Fibroblast of villous mesenchyme (primary cell): Measurements from ENCODE around the gene NIT1. TPM values are rescaled to one million over a fixed set of nuclear protein-coding genes. Genes with fewer than 3 reads are reported as not detected.

Source experiments
- DNase-seq: peaks from one replicate; pipeline ENCODE4 v3.0.0-alpha.2; 2010; ENCODE audit warnings: low read depth
- H3K4me3 ChIP-seq: 2 replicates; pipeline ENCODE4 v1.5.1; 2011; ENCODE audit warnings: low read depth, mild to moderate bottlenecking, low read length
- CTCF ChIP-seq: IDR thresholded peaks from 2 replicates; pipeline ENCODE4 v1.5.1; 2012; ENCODE audit warnings: low read depth, mild to moderate bottlenecking, low read length; ENCODE audit not compliant: insufficient read depth
- small RNA-seq: library from RNA; depleted of rRNA; stranded (forward); fragments of <200 nt; gene quantifications from one replicate; pipeline ENCODE3, GENCODE V24; 2012
- total RNA-seq: library from RNA; depleted of rRNA; stranded (reverse); fragments of >200 nt; gene quantifications from 2 replicates; pipeline ENCODE4 v1.2.3, GENCODE V29; 2012

The NIT1 gene
- total RNA-seq, 1 donor, result 26.8 TPM

GRCh38 chr1:161166669-161167548 lies 49.0 kb downstream of the NIT1 start:
- peak overlapping the region; percentile 87 for H3K4me3 ChIP-seq
- no peak for TF ChIP-seq CTCF
- DNase-seq, result no peak

- TF ChIP-seq CTCF, result no peak
- H3K4me3 ChIP-seq, result no peak overlapping the region
- DNase-seq, result no peak
Observed at GRCh38 chr1:161168906-161169305, 51.0 kb downstream of the NIT1 start.

Small RNA genes lying within 50 kb of the gene (small RNA-seq; reads per million reads assigned to genes)
- not detected for gene RF01225

Other genes starting within 250 kb of the NIT1 start
- not detected in 2 replicates for gene ITLN1, start 232.9 kb upstream of the NIT1 start, total RNA-seq
- gene ITLN2, start 163.3 kb upstream of the NIT1 start, total RNA-seq, result not detected in 2 replicates
- gene F11R, start 97.0 kb upstream of the NIT1 start, total RNA-seq, result 0.32 and 5.6 TPM in 2 replicates
- gene TSTD1, start 79.1 kb upstream of the NIT1 start, total RNA-seq, result 1.6 and 18.6 TPM in 2 replicates
- gene USF1, start 72.1 kb upstream of the NIT1 start, total RNA-seq, result 52.5 and 62.2 TPM in 2 replicates
- under 0.01 TPM in 1 of 2 replicates, not detected in the other for gene ARHGAP30, start 48.2 kb upstream of the NIT1 start, total RNA-seq
- gene NECTIN4, start 28.5 kb upstream of the NIT1 start, total RNA-seq, result 0.32 and 2.6 TPM in 2 replicates
- 1.9 and 2.2 TPM in 2 replicates for gene KLHDC9, start 19.7 kb upstream of the NIT1 start, total RNA-seq
- gene PFDN2, start 68 bp upstream of the NIT1 start, total RNA-seq, result 25.9 and 26.1 TPM in 2 replicates
- gene DEDD, start 14.6 kb downstream of the NIT1 start, total RNA-seq, result 22.5 and 27.6 TPM in 2 replicates
- 57.7 and 69.1 TPM in 2 replicates for gene UFC1, start 35.9 kb downstream of the NIT1 start, total RNA-seq
- gene USP21, start 41.4 kb downstream of the NIT1 start, total RNA-seq, result 8.1 and 8.6 TPM in 2 replicates
- gene PPOX, start 48.3 kb downstream of the NIT1 start, total RNA-seq, result 10.4 and 12.9 TPM in 2 replicates
- gene B4GALT3, start 59.4 kb downstream of the NIT1 start, total RNA-seq, result 17.1 and 22.5 TPM in 2 replicates
- gene ADAMTS4, start 80.9 kb downstream of the NIT1 start, total RNA-seq, result 6.8 and 8.2 TPM in 2 replicates
- gene NDUFS2, start 84.3 kb downstream of the NIT1 start, total RNA-seq, result 105 and 117 TPM in 2 replicates
- gene FCER1G, start 97.2 kb downstream of the NIT1 start, total RNA-seq, result 0.43 TPM in 1 of 2 replicates, not detected in the other
- gene APOA2, start 105.5 kb downstream of the NIT1 start, total RNA-seq, result not detected in 2 replicates
- 10.0 and 13.4 TPM in 2 replicates for gene TOMM40L, start 108.0 kb downstream of the NIT1 start, total RNA-seq
- gene NR1I3, start 120.1 kb downstream of the NIT1 start, total RNA-seq, result not detected in 2 replicates
- gene PCP4L1, start 140.6 kb downstream of the NIT1 start, total RNA-seq, result under 0.01 TPM in 1 of 2 replicates, not detected in the other
- gene MPZ, start 191.9 kb downstream of the NIT1 start, total RNA-seq, result 2.6 and 2.9 TPM in 2 replicates
- gene SDHC, start 196.3 kb downstream of the NIT1 start, total RNA-seq, result 20.3 and 25.8 TPM in 2 replicates
- not detected in 2 replicates for gene CFAP126, start 249.8 kb downstream of the NIT1 start, total RNA-seq